Pancreas (tissue), 10 donors: ENCODE measurements around the gene PSENEN. TPM values are rescaled to one million over a fixed set of nuclear protein-coding genes. Genes with fewer than 3 reads are reported as not detected.
"Not testable (repeated sequence)": the region's sequence is repeated elsewhere in the genome, so short reads cannot be mapped to it uniquely, and the experiment has no call there.

Experiments used
- ATAC-seq, 4 donors: fragments of 200-7000 bp; cut with Tn5 transposase; one replicate each; pipeline versions ENCODE4 v1.8.0 to v1.9.1; 2020; ENCODE audit warnings: mild to moderate bottlenecking in 4 of 4, moderate library complexity in 4 of 4
- DNase-seq, 6 donors: peaks; one replicate each; pipeline ENCODE4 v3.0.0-alpha.2; 2020
- FAIRE-seq: peaks from 2 replicates; lab custom pipeline; 2012; peaks lifted over from hg19 to GRCh38; lab: Jason Lieb, UNC
- H3K27ac ChIP-seq, 4 donors: fragments of 200-600 bp; sonication (generic); 1 replicate in 3 of 4; 2 replicates in 1 of 4; pipeline versions ENCODE4 v1.5.0 to v1.8.0; 2020
- H3K27me3 ChIP-seq, 4 donors: fragments of 200-600 bp; one replicate each; pipeline ENCODE4 v1.8.0; 2021
- H3K36me3 ChIP-seq, 3 donors: fragments of 200-600 bp; sonication (generic) in 1 of 3; one replicate each; pipeline versions ENCODE4 v1.5.0 to v1.8.0; 2020 to 2021
- H3K4me1 ChIP-seq, 3 donors: fragments of 200-600 bp; one replicate each; pipeline ENCODE4 v1.8.0; 2021
- H3K4me3 ChIP-seq, 4 donors: fragments of 200-600 bp; sonication (generic) in 2 of 4; one replicate each; pipeline versions ENCODE4 v1.5.0 to v1.8.0; 2020 to 2021
- H3K9me3 ChIP-seq, 4 donors: fragments of 200-600 bp; one replicate each; pipeline ENCODE4 v1.8.0; 2021
- CTCF ChIP-seq, 4 donors: fragments of 200-600 bp; sonication (generic) in 3 of 4; IDR thresholded peaks; one replicate each; pipeline versions ENCODE4 v1.5.0 to v1.8.0; 2021; ENCODE audit warnings: antibody characterized with exemption in 4 of 4
- WGBS, 2 donors: extraction: QIAGEN DNeasy Blood & Tissue Kit; methylation state at CpG; one replicate each; pipeline ENCODE4 v1.1.7; 2013; 5-methylcytosine and 5-hydroxymethylcytosine counted together
- intact Hi-C, 3 donors: fragments of 100-400 bp; cut with DNase I; formaldehyde crosslinking; loops; one replicate each; pipeline versions ENCODE4 v1.11.1 to v1.14.2; 2022
- polyA plus RNA-seq, 2 donors: library from polyadenylated mRNA; stranded (reverse); fragments of 200-250 nt; gene quantifications; one replicate each; pipeline ENCODE4 v1.2.3, GENCODE V29; 2013
- total RNA-seq, 6 donors: library from RNA; stranded (reverse); fragmentation: NEBNext Ultra II Directional in 4 of 6; extraction: Animal tissue kit (Norgen Biotek cat#: 25700) in 4 of 6; gene quantifications; one replicate each; pipeline versions ENCODE4 v1.2.1 to v1.2.4, GENCODE V29; 2021 to 2023
- donor health status: healthy with polysubstance abuse.
- donor health status: DM: no; HTN: no; CAD: no; lungs with moderate emphysema.
- donor health status: DM: no; HTN: no; CAD: no.
- donor health status: control.
- donor health status: control.
- donor health status: Bipolar disorder and iron deficiency.
- donor health status: DM: yes; HTN: yes; CAD: no.
- donor health status: DM: no; HTN: no; CAD: no.
- donor health status: DM: no; HTN: no; CAD: no.
- donor health status: DM: yes; HTN: yes; CAD: no.

PSENEN gene
- total and polyA plus RNA-seq, 8 donors: 26.7 to 64.6 (median 36.3) TPM

- WGBS, 2 donors: 82 to 86% methylated on average over 7 of the region's 7 CpGs
- no peak overlapping the region for H3K27ac ChIP-seq
- no peaks in the 10 kb centered on the region for H3K27me3 ChIP-seq
- H3K4me1 ChIP-seq: peaks cover 0 to 4% (median 0%) of the 10 kb centered on the region in 3 donors
- H3K4me3 ChIP-seq: no peak overlapping the region
- intact Hi-C loops: no loop called here
- DNase-seq: no peak
- no peak for FAIRE-seq
- H3K36me3 ChIP-seq: no peaks in the 10 kb centered on the region
- no peak for ATAC-seq
- H3K9me3 ChIP-seq: no peaks in the 10 kb centered on the region
- TF ChIP-seq CTCF (IDR thresholded peaks at IDR 0.05): no peak
Measured at GRCh38 chr19:35793381-35794165, 48.1 kb downstream of the PSENEN start.

DNA sequence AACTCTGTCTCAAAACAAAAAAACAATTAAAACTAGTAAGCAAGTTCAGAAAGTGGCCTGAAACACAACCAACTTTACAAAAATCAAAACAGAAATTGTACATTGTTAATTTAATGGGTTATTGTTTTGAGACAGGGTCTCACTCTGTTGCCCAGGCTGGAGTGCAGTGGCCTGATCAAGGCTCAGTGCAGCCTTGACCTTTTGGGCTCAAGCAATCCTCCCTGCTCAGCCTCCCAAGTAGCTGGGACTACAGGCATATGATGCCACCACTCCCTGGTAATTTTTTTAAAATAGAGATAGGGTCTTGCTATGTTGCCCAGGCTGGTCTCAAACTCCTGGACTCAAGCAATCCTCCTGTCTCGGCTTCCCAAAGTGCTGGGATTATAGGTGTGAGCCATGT is 50.1 kb downstream of the PSENEN start:
- H3K4me3 ChIP-seq, H3K36me3 ChIP-seq, FAIRE-seq, DNase-seq, H3K27me3 ChIP-seq, H3K9me3 ChIP-seq, ATAC-seq, intact Hi-C loops, H3K4me1 ChIP-seq, H3K27ac ChIP-seq: not testable (repeated sequence)
- 89 to 100% methylated on average over 1 of the region's 1 CpG for WGBS, 2 donors

Other genes with a start within 250 kb of the PSENEN start
- gene DMKN, start 232.0 kb upstream of the PSENEN start, total RNA-seq: 10 to 100 TPM; 48.5 to 86.7 (median 60.0) TPM
- gene DMKN, start 232.0 kb upstream of the PSENEN start, polyA plus RNA-seq: 100 to 1,000 TPM; 133 to 197 TPM
- gene SBSN, start 217.3 kb upstream of the PSENEN start, total RNA-seq: not detected
- under 1 TPM; 0.15 to 0.16 TPM for gene SBSN, start 217.3 kb upstream of the PSENEN start, polyA plus RNA-seq
- gene GAPDHS, start 212.2 kb upstream of the PSENEN start, total RNA-seq: not detected
- gene GAPDHS, start 212.2 kb upstream of the PSENEN start, polyA plus RNA-seq: not detected
- 10 to 100 TPM; 44.3 to 63.9 (median 51.5) TPM for gene TMEM147, start 200.0 kb upstream of the PSENEN start, total RNA-seq
- 10 to 100 TPM; 70.2 to 91.1 TPM for gene TMEM147, start 200.0 kb upstream of the PSENEN start, polyA plus RNA-seq
- gene ATP4A, start 182.0 kb upstream of the PSENEN start, total RNA-seq: 1 to 10 TPM in 4 of 6 donors, under 1 TPM in 2; 0.28 to 3.0 (median 2.0) TPM
- 10 to 100 TPM in 1 of 2 donors, 1 to 10 TPM in 1; 6.0 to 10.8 TPM for gene ATP4A, start 182.0 kb upstream of the PSENEN start, polyA plus RNA-seq
- gene PMIS2, start 159.5 kb upstream of the PSENEN start, total RNA-seq: not detected
- gene PMIS2, start 159.5 kb upstream of the PSENEN start, polyA plus RNA-seq: not detected
- 10 to 100 TPM in 1 of 6 donors, 1 to 10 TPM in 5; 5.6 to 10.6 (median 6.5) TPM for gene HAUS5, start 132.9 kb upstream of the PSENEN start, total RNA-seq
- gene HAUS5, start 132.9 kb upstream of the PSENEN start, polyA plus RNA-seq: 10 to 100 TPM; 22.1 to 22.5 TPM
- gene RBM42, start 116.6 kb upstream of the PSENEN start, total RNA-seq: 10 to 100 TPM; 18.2 to 34.0 (median 28.3) TPM
- gene RBM42, start 116.6 kb upstream of the PSENEN start, polyA plus RNA-seq: 10 to 100 TPM; 38.1 to 38.6 TPM
- gene ETV2, start 103.9 kb upstream of the PSENEN start, total RNA-seq: 1 to 10 TPM in 3 of 6 donors, under 1 TPM in 3; 0.32 to 1.5 (median 0.99) TPM
- gene ETV2, start 103.9 kb upstream of the PSENEN start, polyA plus RNA-seq: 1 to 10 TPM; 1.5 to 4.1 TPM
- gene COX6B1, start 97.3 kb upstream of the PSENEN start, total RNA-seq: 100 to 1,000 TPM; 119 to 164 (median 147) TPM
- gene COX6B1, start 97.3 kb upstream of the PSENEN start, polyA plus RNA-seq: 100 to 1,000 TPM; 328 to 491 TPM
- gene UPK1A, start 79.1 kb upstream of the PSENEN start, total RNA-seq: not detected
- under 1 TPM in 1 of 2 donors, not detected in 1; 0.16 TPM for gene UPK1A, start 79.1 kb upstream of the PSENEN start, polyA plus RNA-seq
- gene ZBTB32, start 41.1 kb upstream of the PSENEN start, total RNA-seq: under 1 TPM in 1 of 6 donors, not detected in 5; 0.13 TPM
- under 1 TPM in 1 of 2 donors, not detected in 1; 0.14 TPM for gene ZBTB32, start 41.1 kb upstream of the PSENEN start, polyA plus RNA-seq
- 10 to 100 TPM; 16.7 to 28.4 (median 23.8) TPM for gene KMT2B, start 27.6 kb upstream of the PSENEN start, total RNA-seq
- gene KMT2B, start 27.6 kb upstream of the PSENEN start, polyA plus RNA-seq: 10 to 100 TPM; 56.0 to 59.9 TPM
- gene IGFLR1, start 3.2 kb upstream of the PSENEN start, total RNA-seq: 1 to 10 TPM; 1.3 to 9.4 (median 6.4) TPM
- 10 to 100 TPM in 1 of 2 donors, 1 to 10 TPM in 1; 7.4 to 17.3 TPM for gene IGFLR1, start 3.2 kb upstream of the PSENEN start, polyA plus RNA-seq
- 10 to 100 TPM in 5 of 6 donors, 1 to 10 TPM in 1; 9.7 to 14.3 (median 11.7) TPM for gene U2AF1L4, start 233 bp upstream of the PSENEN start, total RNA-seq
- 100 to 1,000 TPM in 1 of 2 donors, 10 to 100 TPM in 1; 62.7 to 124 TPM for gene U2AF1L4, start 233 bp upstream of the PSENEN start, polyA plus RNA-seq
- 1 to 10 TPM; 1.7 to 5.5 (median 3.7) TPM for gene LIN37, start 2.9 kb downstream of the PSENEN start, total RNA-seq
- gene LIN37, start 2.9 kb downstream of the PSENEN start, polyA plus RNA-seq: 10 to 100 TPM; 41.2 to 44.0 TPM
- 10 to 100 TPM in 3 of 6 donors, 1 to 10 TPM in 3; 3.4 to 16.4 (median 11.7) TPM for gene HSPB6, start 11.4 kb downstream of the PSENEN start, total RNA-seq
- 10 to 100 TPM; 42.2 to 59.8 TPM for gene HSPB6, start 11.4 kb downstream of the PSENEN start, polyA plus RNA-seq
- gene PROSER3, start 12.5 kb downstream of the PSENEN start, total RNA-seq: 1 to 10 TPM; 7.2 to 9.9 (median 8.6) TPM
- 10 to 100 TPM in 1 of 2 donors, 1 to 10 TPM in 1; 7.8 to 19.6 TPM for gene PROSER3, start 12.5 kb downstream of the PSENEN start, polyA plus RNA-seq
- 10 to 100 TPM in 2 of 6 donors, 1 to 10 TPM in 4; 2.7 to 13.9 (median 8.0) TPM for gene ARHGAP33, start 29.9 kb downstream of the PSENEN start, total RNA-seq
- 10 to 100 TPM; 23.8 to 39.6 TPM for gene ARHGAP33, start 29.9 kb downstream of the PSENEN start, polyA plus RNA-seq
- gene PRODH2, start 67.2 kb downstream of the PSENEN start, total RNA-seq: 1 to 10 TPM in 5 of 6 donors, under 1 TPM in 1; 0.95 to 6.4 (median 2.7) TPM
- 10 to 100 TPM; 13.8 to 21.5 TPM for gene PRODH2, start 67.2 kb downstream of the PSENEN start, polyA plus RNA-seq
- gene NPHS1, start 106.9 kb downstream of the PSENEN start, total RNA-seq: 10 to 100 TPM; 11.5 to 21.3 (median 15.1) TPM
- 10 to 100 TPM; 17.1 to 32.3 TPM for gene NPHS1, start 106.9 kb downstream of the PSENEN start, polyA plus RNA-seq
- 10 to 100 TPM; 28.5 to 89.0 (median 47.9) TPM for gene KIRREL2, start 111.3 kb downstream of the PSENEN start, total RNA-seq
- 10 to 100 TPM; 38.1 to 49.7 TPM for gene KIRREL2, start 111.3 kb downstream of the PSENEN start, polyA plus RNA-seq
- 10 to 100 TPM; 39.2 to 71.8 (median 47.1) TPM for gene APLP1, start 122.9 kb downstream of the PSENEN start, total RNA-seq
- gene APLP1, start 122.9 kb downstream of the PSENEN start, polyA plus RNA-seq: 100 to 1,000 TPM; 100 to 154 TPM
- 10 to 100 TPM in 1 of 6 donors, 1 to 10 TPM in 5; 3.1 to 10.4 (median 4.2) TPM for gene NFKBID, start 154.9 kb downstream of the PSENEN start, total RNA-seq
- gene NFKBID, start 154.9 kb downstream of the PSENEN start, polyA plus RNA-seq: 10 to 100 TPM; 15.7 to 16.7 TPM
- gene HCST, start 156.9 kb downstream of the PSENEN start, total RNA-seq: 1 to 10 TPM in 4 of 6 donors, under 1 TPM in 2; 0.46 to 7.4 (median 1.7) TPM
- gene HCST, start 156.9 kb downstream of the PSENEN start, polyA plus RNA-seq: 10 to 100 TPM in 1 of 2 donors, 1 to 10 TPM in 1; 2.3 to 10.2 TPM
- gene TYROBP, start 162.6 kb downstream of the PSENEN start, total RNA-seq: 10 to 100 TPM in 3 of 6 donors, 1 to 10 TPM in 3; 2.5 to 73.8 (median 11.0) TPM
- gene TYROBP, start 162.6 kb downstream of the PSENEN start, polyA plus RNA-seq: 10 to 100 TPM; 17.4 to 22.8 TPM
- 1 to 10 TPM; 4.9 to 9.8 (median 6.2) TPM for gene LRFN3, start 190.7 kb downstream of the PSENEN start, total RNA-seq
- gene LRFN3, start 190.7 kb downstream of the PSENEN start, polyA plus RNA-seq: 1 to 10 TPM; 6.7 to 7.6 TPM
- 10 to 100 TPM in 5 of 6 donors, 1 to 10 TPM in 1; 8.7 to 16.6 (median 10.8) TPM for gene SDHAF1, start 249.5 kb downstream of the PSENEN start, total RNA-seq
- gene SDHAF1, start 249.5 kb downstream of the PSENEN start, polyA plus RNA-seq: 10 to 100 TPM; 15.8 to 21.0 TPM